ENCODE measurements around the gene DZANK1.

- TF ChIP-seq CTCF (IDR thresholded peaks at IDR 0.05) (no peak), POLR2A (IDR thresholded peaks at IDR 0.05) (no peak), EP300 (IDR thresholded peaks at IDR 0.05) (no peak)
Observed at GRCh38 chr20:18394363-18394762, 72.5 kb downstream of the DZANK1 start.

All from ovary (tissue), 3 donors.